Endothelial cell of umbilical vein (primary cell): ENCODE results near the gene SSC5D. TPM values are rescaled to one million over a fixed set of nuclear protein-coding genes. Genes with fewer than 3 reads are reported as not detected.

Experiments used
- BruUV-seq: library from RNA; stranded (reverse); fragments of 400-500 nt; replicated peaks from 2 replicates; lab custom pipeline; 2021; lab: Mats Ljungman, UMichigan
- CTCF ChIA-PET: fragments of 300-600, 350-600 bp; sonication (Branson Sonifier 250); formaldehyde crosslinking; loops from one replicate; lab custom pipeline; 2021; ENCODE audit warnings: antibody characterized with exemption, inconsistent platforms; lab: Charles Lee
- POLR2A ChIA-PET: fragments of 300-600, 350-600 bp; sonication (Branson Sonifier 250); formaldehyde crosslinking; loops from one replicate; lab custom pipeline; 2021; ENCODE audit warnings: antibody characterized with exemption, inconsistent platforms; lab: Charles Lee
- DNase-seq: peaks from one replicate; pipeline ENCODE4 v3.0.0-alpha.2; 2011; ENCODE audit warnings: low read depth, low spot score
- FAIRE-seq: peaks from 2 replicates; lab custom pipeline; 2011; peaks lifted over from hg19 to GRCh38; lab: Jason Lieb, UNC
- H2AFZ ChIP-seq: 2 replicates; pipeline ENCODE4 v1.6.0; 2012; ENCODE audit warnings: low read depth, low read length, control low read depth, inconsistent platforms
- H3K27ac ChIP-seq: 2 replicates; pipeline ENCODE4 v1.5.1; 2011; ENCODE audit warnings: low read depth, mild to moderate bottlenecking, control low read depth, low read length, moderate library complexity; ENCODE audit not compliant: insufficient read depth
- H3K27me3 ChIP-seq, 2 experiments: 2 replicates each; pipeline versions ENCODE4 v1.6.0 to v1.6.1; 2011; ENCODE audit warnings: low read length in 2 of 2, mixed read lengths in 1 of 2; ENCODE audit not compliant: control insufficient read depth in 2 of 2, insufficient read depth in 2 of 2
- H3K36me3 ChIP-seq, 2 experiments: 2 replicates in 1 of 2; 3 replicates in 1 of 2; pipeline ENCODE4 v1.5.1; 2011; ENCODE audit warnings: low read length in 2 of 2, mild to moderate bottlenecking in 1 of 2, moderate library complexity in 1 of 2; ENCODE audit not compliant: control insufficient read depth in 2 of 2, insufficient read depth in 2 of 2; ENCODE audit errors: extremely low read depth in 1 of 2
- H3K4me1 ChIP-seq: 3 replicates; pipeline ENCODE4 v1.5.1; 2011; ENCODE audit warnings: mild to moderate bottlenecking, low read length; ENCODE audit not compliant: control insufficient read depth, insufficient read depth; ENCODE audit errors: extremely low read depth
- H3K4me2 ChIP-seq: 2 replicates; pipeline ENCODE4 v1.6.1; 2011; ENCODE audit warnings: low read length, control low read depth, mixed read lengths; ENCODE audit not compliant: insufficient read depth
- H3K4me3 ChIP-seq, 3 experiments: fragments of 200-600 bp in 1 of 3; sonication (generic), shearing (Covaris generic) in 1 of 3; replicated peaks in 1 of 3; 2 replicates each; pipeline ENCODE4 v1.5.1; 2011 to 2016; ENCODE audit warnings: control low read depth in 3 of 3, low read length in 3 of 3, mild to moderate bottlenecking in 2 of 3, inconsistent platforms in 1 of 3, low read depth in 1 of 3, moderate library complexity in 1 of 3; ENCODE audit not compliant: insufficient read depth in 1 of 3
- H3K79me2 ChIP-seq: 2 replicates; pipeline ENCODE4 v1.6.0; 2012; ENCODE audit warnings: low read length, inconsistent platforms; ENCODE audit not compliant: control insufficient read depth, insufficient read depth
- H3K9ac ChIP-seq: replicated peaks from 2 replicates; pipeline ENCODE3; 2011; ENCODE audit warnings: low read length, control low read depth; ENCODE audit not compliant: insufficient read depth; ENCODE audit errors: extremely low read depth
- H3K9me1 ChIP-seq: replicated peaks from 3 replicates; pipeline ENCODE4 v1.6.0; 2011; ENCODE audit warnings: mild to moderate bottlenecking, low read length; ENCODE audit not compliant: control insufficient read depth, insufficient read depth; ENCODE audit errors: extremely low read depth
- H3K9me3 ChIP-seq: replicated peaks from 2 replicates; pipeline ENCODE4 v1.5.1; 2012; ENCODE audit warnings: low read length, inconsistent platforms; ENCODE audit not compliant: control insufficient read depth, insufficient read depth
- H4K20me1 ChIP-seq: replicated peaks from 2 replicates; pipeline ENCODE3; 2011; ENCODE audit warnings: mild to moderate bottlenecking, low read length; ENCODE audit not compliant: control insufficient read depth, insufficient read depth; ENCODE audit errors: extremely low read depth
- GATA2 ChIP-seq: IDR thresholded peaks from 2 replicates; pipeline ENCODE4 v1.7.0; 2011; ENCODE audit warnings: low read depth, mild to moderate bottlenecking, moderate library complexity, mixed read lengths, low read length; ENCODE audit not compliant: insufficient read length, insufficient read depth
- MYC ChIP-seq: IDR thresholded peaks from one replicate; pipeline ENCODE4 v1.6.1; 2011; ENCODE audit warnings: mild to moderate bottlenecking, low read depth, low read length
- POLR2AphosphoS5 ChIP-seq: IDR thresholded peaks from 2 replicates; pipeline ENCODE4 v1.6.1; 2012; ENCODE audit warnings: low read depth, mild to moderate bottlenecking, control low read depth, low read length, moderate library complexity; ENCODE audit not compliant: insufficient read depth
- dilution Hi-C: fragments of 300-500 bp; cut with MboI; formaldehyde crosslinking; loops from one replicate; pipeline ENCODE4 v1.15.0; 2019; ENCODE audit warnings: low sequenced_read_pairs; ENCODE audit not compliant: extremely low pct_ligation_motif_present
- intact Hi-C: fragments of 100-400 bp; cut with micrococcal nuclease; formaldehyde crosslinking; loops from one replicate; pipeline ENCODE4 v1.10.0; 2022
- polyA plus RNA-seq, 4 experiments: library from polyadenylated mRNA; depleted of rRNA in 3 of 4; stranded (reverse) in 3 of 4; unstranded in 1 of 4; fragments of >200 nt; gene quantifications; 2 replicates each; pipeline versions ENCODE4 v1.2.1 to v1.2.3, GENCODE V29; 2011 to 2012; ENCODE audit warnings: missing spikeins in 1 of 4
- total RNA-seq: library from RNA; stranded (reverse); gene quantifications from 2 replicates; pipeline ENCODE4 v1.2.3, GENCODE V29; 2021
- TF ChIP-seq, protein P1 (sequence below): IDR thresholded peaks from 2 replicates; pipeline ENCODE4 v1.6.1; 2011; ENCODE audit not compliant: insufficient read depth, insufficient read length

Gene SSC5D
- total and polyA plus RNA-seq, 2 donors (not counting 3 experiments of a cell fraction or from before 2014, with no cell fraction given), result 0.47 to 1.3 TPM

DNA sequence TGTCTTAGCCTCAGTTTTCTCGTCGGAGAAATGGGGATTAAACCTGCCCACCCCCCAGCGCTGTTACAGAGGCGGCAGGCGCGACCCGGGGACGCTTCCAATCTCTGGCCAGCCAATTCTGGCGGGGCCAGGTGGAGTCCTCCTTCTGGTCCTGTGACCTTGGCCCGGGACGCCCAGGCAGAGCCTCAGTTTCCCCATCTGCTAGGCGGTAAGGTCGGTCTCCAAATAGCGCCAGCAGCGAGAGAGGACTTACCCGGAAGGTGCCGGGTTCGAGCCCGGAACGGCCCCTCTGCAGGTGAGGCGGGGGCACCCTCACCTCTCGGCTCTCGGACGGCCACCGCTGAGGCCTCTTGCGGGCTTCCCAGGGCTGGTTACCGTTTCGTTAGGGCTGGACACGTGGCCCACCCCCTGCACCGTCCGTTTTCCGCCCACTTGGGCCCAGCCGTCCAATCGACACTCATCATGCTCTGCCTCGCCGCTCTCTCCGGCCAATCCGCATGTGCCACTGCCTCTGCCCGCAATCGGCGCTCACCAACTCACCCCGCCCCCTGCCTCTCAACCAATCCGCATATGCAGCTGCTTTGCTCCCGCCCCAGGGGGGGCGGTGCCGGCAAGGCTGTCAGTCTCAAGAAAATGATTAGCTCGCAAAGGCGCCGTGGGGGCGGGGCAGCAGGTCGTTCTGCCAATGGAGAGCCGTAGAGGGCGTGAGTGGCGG lies 26.8 kb upstream of the SSC5D start, which contains the start of gene ISOC2:
Gene ISOC2, minus strand, starts transcription at position 384 of the 715 bp plus-strand sequence. CDS start 5,156 bp downstream, outside the sequence.
- Histone ChIP-seq H3K4me1 (peaks cover 13% of the 10 kb centered on the region), H3K4me2 (peak within 1 kb of the TSS; percentile 84), H3K27me3 (no peaks in the 10 kb centered on the region), H3K36me3 (no peaks in the 10 kb centered on the region), H3K27ac (peak within 1 kb of the TSS; percentile 63), H4K20me1 (no peaks in the 10 kb centered on the region), H2AFZ (peak within 1 kb of the TSS; percentile 69), H3K79me2 (no peaks in the 10 kb centered on the region), H3K9me3 (no peaks in the 10 kb centered on the region), H3K4me3 (peak within 1 kb of the TSS; percentile 39 to 95 (median 70)), H3K9me1 (no peaks in the 10 kb centered on the region), H3K9ac (peak within 1 kb of the TSS; percentile 81)
- ChIA-PET POLR2A (interaction anchor here (1.0 to 1.1 kb wide), 3 partner anchors 15 to 54 kb away, joined by 4 to 6 read pairs (median 4); partner anchors contain the start of genes UBE2S and ZNF628), CTCF (interaction anchor here (0.6 to 1.5 kb wide), 7 partner anchors 8 to 325 kb away, joined by 3 to 21 read pairs (median 4); no protein-coding TSS in a partner anchor)
- dilution Hi-C loops (no loop called here), intact Hi-C loops (loop anchor here (1.0 to 5.0 kb wide), 5 partner anchors 15 to 163 kb away; partner anchors contain the start of genes RPL28, TMEM238, ZNF628 and ZNF784)
- DNase-seq, result peak; percentile 100
- TF ChIP-seq GATA2 (no peak), POLR2AphosphoS5 (no peak), MYC (peak; percentile 37)
- TF ChIP-seq, protein P1, sequence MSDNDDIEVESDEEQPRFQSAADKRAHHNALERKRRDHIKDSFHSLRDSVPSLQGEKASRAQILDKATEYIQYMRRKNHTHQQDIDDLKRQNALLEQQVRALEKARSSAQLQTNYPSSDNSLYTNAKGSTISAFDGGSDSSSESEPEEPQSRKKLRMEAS, result peak; percentile 95
- FAIRE-seq, result peak; percentile 99
- TSS peak; percentile 86 for BruUV-seq
